Measurements from ENCODE around the gene N4BP2L1.

The N4BP2L1 gene

GRCh38 chr13:32427852-32428580, at the start of gene N4BP2L1:
Gene N4BP2L1 (minus strand): TSS chr13:32428130. CDS start chr13:32428082, 48 bp downstream.
- no peak for DNase-seq

- DNase-seq, result no peak
Measured at GRCh38 chr13:32476892-32477291, 49.0 kb upstream of the N4BP2L1 start.

DNA sequence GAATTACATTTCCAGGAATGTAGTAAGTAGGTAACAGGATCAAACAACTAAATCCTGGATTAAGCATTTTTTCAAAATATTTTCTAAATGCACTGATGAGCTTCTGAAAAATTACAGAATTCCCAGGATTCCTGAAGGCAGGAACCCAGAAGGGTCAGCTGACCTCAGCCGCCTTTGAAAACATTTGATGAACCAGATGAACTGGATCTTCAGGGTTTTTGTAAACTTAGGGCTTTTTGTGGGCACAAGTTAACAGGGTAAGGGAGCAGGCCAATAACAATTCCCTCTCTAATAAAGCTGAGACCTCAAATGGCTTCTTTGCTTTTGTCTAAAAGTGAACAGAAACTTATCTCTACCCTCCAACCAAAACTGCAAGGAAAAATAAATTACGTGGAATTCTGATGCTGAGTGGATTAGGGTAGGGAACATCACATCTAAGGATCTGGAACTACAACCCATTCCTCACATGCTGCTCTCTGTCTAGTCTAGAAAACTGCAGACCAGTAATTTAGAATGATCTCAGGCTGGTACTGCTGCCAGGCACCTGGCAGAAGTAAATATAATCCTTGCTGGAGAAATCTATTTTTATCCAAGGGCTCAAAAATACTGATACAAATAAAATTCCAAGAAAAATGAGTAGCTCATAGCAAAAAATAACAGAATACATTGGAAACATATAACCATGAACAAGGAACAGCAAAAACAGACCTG, 48.2 kb upstream of the N4BP2L1 start:
- no peak for DNase-seq

DNA sequence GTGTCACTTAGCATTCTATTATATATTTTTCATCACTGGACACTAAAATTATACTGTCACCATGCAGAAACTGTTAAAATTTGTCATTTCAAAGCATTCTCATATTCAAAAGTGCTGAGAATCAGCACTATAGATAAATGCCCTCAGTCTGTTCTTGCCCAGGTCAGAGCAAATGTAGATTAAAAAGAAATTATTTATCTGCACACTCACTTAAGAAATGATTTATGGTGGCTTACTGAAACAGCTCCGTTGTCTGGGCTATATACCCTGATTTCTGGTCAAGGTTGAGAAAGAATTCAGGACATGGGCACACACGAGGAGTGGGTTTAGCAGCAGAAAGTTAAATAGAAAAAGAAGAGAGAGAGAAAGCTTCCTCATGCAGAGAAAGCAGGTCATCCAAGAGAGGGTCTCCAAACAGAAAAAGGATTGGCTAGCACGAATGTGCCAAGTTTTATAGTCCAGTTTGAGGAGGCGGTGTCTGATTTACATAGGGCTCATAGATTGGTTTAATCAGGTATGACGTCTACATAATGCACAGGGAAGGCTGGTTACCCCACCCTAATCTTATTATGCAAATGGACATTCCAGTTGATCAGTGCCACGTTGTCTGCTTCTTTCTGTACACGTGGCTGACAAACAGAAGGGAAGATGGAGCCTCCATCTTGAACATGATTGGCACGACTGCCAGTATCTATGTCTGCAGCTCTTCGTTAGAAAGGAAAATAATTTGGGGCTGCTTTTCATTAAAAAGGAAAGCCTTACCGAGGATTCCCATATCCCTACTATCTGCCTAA, 47.3 kb upstream of the N4BP2L1 start:
- no peak for DNase-seq

DNA sequence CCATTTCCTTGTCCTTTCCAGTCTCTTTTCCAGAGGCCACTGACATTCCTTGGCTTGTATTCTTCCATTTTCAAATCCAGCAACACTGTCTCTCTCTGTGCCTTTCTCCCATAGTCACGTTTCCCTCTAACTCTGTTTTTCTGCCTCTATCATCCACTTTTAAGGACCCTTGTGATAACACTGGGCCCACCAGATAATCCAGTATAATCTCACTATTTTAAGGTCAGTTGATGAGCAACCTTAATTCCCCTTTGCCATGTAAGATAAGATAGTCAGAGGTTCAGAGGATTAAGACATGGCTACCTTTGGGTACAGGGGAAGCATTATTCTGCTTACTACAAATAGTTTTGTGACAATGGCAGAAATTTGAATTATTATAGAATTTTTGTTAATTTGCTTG, 45.7 kb upstream of the N4BP2L1 start:
- DNase-seq, result no peak

- DNase-seq, result no peak
Measured at GRCh38 chr13:32472194-32472621, 44.3 kb upstream of the N4BP2L1 start.

DNA sequence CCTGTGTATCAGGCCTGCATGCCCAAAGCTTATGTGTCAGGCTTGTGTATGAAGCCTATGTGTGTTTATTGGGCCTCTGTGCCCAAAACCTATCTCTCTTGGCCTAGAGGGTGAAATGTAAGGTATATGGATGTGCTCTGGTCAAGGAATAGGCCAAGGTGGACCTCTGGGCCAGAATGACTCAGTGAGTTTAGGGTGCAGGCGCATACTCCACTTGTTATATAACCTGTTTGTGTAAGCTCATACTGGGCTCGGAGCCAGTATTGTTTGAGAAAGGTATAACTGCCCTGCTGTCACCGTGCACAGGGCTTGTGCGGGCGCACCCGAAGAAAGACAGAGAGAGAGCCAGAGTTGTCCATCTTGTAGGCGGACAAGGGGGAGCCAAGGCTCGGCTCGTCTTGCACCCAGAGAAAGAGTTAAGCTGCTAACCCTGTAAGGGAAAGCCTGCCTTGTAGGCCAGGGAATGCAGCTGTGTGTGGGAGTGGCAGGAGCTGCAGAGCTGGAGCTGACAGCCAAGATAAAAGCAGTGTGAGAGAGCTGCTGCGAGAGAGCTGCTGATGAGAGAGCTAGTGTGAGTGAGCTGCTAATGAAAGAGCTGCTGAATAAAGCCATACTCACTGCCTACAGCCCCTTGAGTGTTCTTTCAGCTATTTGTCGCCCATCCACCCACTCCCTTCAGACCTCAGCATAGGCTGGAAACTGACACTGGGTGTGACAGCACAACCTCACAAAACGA, 43.4 kb upstream of the N4BP2L1 start:
- no peak for DNase-seq

DNA sequence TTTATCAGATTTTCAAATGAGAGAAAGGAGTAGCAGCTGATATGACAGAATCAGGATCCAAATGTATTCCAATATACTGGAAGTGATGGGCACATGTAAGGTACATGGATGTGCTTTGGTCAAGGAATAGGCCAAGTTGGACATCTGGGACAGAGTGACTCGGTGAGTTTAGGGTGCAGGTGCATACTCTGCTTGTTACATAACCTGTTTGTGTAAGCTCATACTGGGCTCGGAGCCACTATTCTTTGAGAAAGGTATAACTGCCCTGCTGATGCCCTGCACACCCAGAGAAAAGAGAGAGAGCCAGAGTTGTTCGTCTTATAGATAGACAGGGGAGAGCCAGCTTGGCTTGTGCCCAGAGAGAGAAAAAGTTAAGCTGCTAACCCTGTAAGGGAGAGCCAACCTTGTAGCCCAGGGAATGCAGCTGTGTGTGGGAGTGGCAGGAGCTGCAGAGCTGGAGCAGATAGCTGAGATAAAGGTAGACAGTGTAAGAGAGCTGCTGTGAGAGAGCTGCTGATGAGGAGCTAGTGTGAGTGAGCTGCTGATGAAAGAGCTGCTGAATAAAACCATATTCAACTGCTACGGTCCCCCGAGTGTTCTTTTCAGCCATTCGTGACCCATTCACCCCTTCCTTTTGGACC, 40.7 kb upstream of the N4BP2L1 start:
- no peak for DNase-seq

GRCh38 chr13:32456591-32456990, 28.7 kb upstream of the N4BP2L1 start:
- DNase-seq, result no peak

DNA sequence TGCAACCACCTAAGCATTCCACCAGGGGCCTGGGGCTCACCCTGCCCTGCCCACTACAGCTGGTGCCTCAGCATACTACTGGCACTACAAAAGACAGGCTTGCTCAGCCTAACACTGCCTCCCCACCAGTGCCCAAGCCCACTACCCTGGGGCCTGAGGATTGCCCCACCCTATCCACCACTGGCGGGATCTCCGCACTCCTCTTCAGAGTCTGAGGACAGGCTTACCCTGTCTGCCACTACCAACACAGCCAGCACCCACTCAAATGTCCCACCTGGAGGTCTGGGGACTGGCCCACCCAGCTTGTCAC, 27.6 kb upstream of the N4BP2L1 start:
- DNase-seq, result no peak

- DNase-seq, result no peak
Measured at GRCh38 chr13:32454886-32455593, 27.1 kb upstream of the N4BP2L1 start.

DNA sequence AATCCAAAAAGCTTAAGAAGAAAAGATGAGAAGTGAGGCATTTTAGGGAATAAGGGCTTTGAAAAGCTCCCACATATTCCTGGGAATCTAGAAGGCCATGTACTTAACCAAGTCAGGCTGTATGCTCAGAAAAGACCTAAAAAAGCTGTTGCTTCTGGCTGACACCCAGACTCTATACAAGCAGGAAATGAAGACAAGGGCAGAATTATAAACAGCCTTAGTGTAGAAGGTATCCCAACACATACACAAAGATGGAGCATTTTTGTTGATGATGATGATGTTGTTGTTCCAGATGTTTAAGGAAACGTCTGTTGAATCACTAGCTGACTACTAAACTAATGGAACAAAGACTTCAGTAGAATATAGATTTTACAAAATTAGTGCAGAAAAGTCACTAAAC, 26.1 kb upstream of the N4BP2L1 start:
- no peak for DNase-seq

- no peak for DNase-seq
Measured at GRCh38 chr13:32448972-32449371, 21.0 kb upstream of the N4BP2L1 start.

- no peak for DNase-seq
Measured at GRCh38 chr13:32447894-32448623, 20.1 kb upstream of the N4BP2L1 start.

GRCh38 chr13:32446773-32447465, 19.0 kb upstream of the N4BP2L1 start:
- no peak for DNase-seq

- no peak for DNase-seq
Measured at GRCh38 chr13:32446220-32446619, 18.3 kb upstream of the N4BP2L1 start.

DNA sequence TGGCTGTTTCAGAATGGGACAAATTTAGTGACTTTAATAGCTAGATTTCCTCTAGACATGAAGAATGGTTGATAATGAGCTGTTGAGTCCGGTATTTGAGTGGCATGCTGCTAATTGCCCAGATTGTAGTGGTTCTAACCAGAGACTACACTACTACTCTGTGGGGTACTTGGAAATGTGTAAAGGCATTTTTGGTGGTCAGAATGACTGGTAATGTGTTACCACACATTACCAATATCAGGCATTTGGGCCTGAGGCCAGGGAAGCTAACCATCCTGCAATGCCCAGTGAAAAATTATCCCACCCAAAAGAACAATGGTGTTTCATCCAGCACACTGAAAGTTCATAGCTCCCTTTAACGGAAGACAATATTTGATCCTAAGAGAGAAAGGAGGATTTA, 17.5 kb upstream of the N4BP2L1 start:
- no peak for DNase-seq

DNA sequence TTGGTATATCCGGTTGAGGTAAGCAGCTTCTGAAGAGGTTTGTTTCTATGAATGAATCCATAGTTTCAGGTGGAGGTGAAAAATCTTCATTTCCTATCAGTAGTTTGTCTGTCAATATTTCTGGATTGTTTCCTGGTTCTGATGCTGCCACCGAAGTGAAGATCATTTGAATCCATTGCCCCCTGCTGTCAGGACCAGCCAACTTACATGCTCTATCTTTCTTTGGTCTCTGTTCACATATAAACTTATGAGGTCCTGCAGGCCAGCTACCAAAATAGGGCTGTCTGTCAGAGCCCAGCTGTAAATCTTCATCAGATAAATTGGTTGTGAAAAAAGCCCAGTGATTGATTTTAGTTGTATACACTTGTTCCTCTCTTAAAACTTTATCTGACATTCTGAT, 15.2 kb upstream of the N4BP2L1 start:
- no peak for DNase-seq

DNA sequence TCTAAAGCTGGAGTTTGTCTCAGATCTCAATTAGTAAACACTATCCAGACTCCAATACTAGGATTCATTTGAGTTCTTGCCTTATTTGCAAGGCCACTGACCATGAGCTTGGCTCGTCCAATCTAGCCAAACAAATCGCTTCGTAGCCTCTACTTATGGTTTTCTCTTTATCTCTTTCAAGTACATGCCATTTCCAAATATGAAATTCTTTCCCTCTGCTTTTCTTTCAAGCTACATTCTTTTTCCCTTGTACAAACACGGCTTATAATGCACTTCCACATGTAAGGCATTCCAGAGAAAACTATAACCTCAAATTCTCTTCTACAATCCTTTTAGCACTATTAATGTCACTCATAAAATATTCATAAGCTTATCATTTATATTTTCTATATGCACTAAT, 10.9 kb upstream of the N4BP2L1 start:
- no peak for DNase-seq

- DNase-seq, result no peak
Measured at GRCh38 chr13:32432856-32433255, 4.9 kb upstream of the N4BP2L1 start.

GRCh38 chr13:32431361-32431760, 3.4 kb upstream of the N4BP2L1 start:
- no peak for DNase-seq

Measured in NCI-H446 treated with DMSO at 0.1 percent for 48 hours (cell line).